CD14-positive monocyte (primary cell): ENCODE data around the gene ZNF630. TPM values are rescaled to one million over a fixed set of nuclear protein-coding genes. Genes with fewer than 3 reads are reported as not detected.

ENCODE experiments used
- DNase-seq, 3 donors: peaks; one replicate each; pipeline ENCODE4 v3.0.0-alpha.2; 2011 to 2022
- H2AFZ ChIP-seq: 2 replicates; pipeline ENCODE4 v1.6.0; 2012; ENCODE audit warnings: mild to moderate bottlenecking, low read depth, low read length, inconsistent platforms; ENCODE audit not compliant: insufficient read depth, poor library complexity, severe bottlenecking
- H3K27ac ChIP-seq, 2 donors: 1 replicate in 1 of 2; 2 replicates in 1 of 2; pipeline ENCODE4 v1.5.1; 2012 to 2013; ENCODE audit warnings: low read length in 2 of 2, control low read depth in 1 of 2, inconsistent platforms in 1 of 2, low read depth in 1 of 2, mild to moderate bottlenecking in 1 of 2
- H3K27me3 ChIP-seq, 2 donors: one replicate each; pipeline versions ENCODE4 v1.6.0 to v1.6.1; 2011 to 2013; ENCODE audit warnings: low read length in 2 of 2; ENCODE audit not compliant: control insufficient read depth in 2 of 2, insufficient read depth in 2 of 2
- H3K36me3 ChIP-seq, 2 donors: replicated peaks in 1 of 2; 1 replicate in 1 of 2; 2 replicates in 1 of 2; pipeline versions ENCODE4 v1.5.1 to v1.6.1; 2012 to 2013; ENCODE audit warnings: low read length in 2 of 2, control low read depth in 1 of 2, inconsistent platforms in 1 of 2, mild to moderate bottlenecking in 1 of 2; ENCODE audit not compliant: insufficient read depth in 2 of 2, control insufficient read depth in 1 of 2
- H3K4me1 ChIP-seq, 2 donors: 1 replicate in 1 of 2; 2 replicates in 1 of 2; pipeline versions ENCODE4 v1.5.1 to v1.6.1; 2012 to 2013; ENCODE audit warnings: low read length in 2 of 2, control low read depth in 1 of 2, inconsistent platforms in 1 of 2, mild to moderate bottlenecking in 1 of 2, moderate library complexity in 1 of 2; ENCODE audit not compliant: insufficient read depth in 2 of 2, control insufficient read depth in 1 of 2
- H3K4me2 ChIP-seq: replicated peaks from 2 replicates; pipeline ENCODE3; 2012; ENCODE audit warnings: low read length, moderate library complexity, mild to moderate bottlenecking; ENCODE audit not compliant: poor library complexity, severe bottlenecking; ENCODE audit errors: extremely low read depth
- H3K4me3 ChIP-seq, 3 experiments: fragments of 200-600 bp in 1 of 3; sonication (generic) in 1 of 3; replicated peaks in 1 of 3; 1 replicate in 2 of 3; 2 replicates in 1 of 3; pipeline ENCODE4 v1.5.1; 2011 to 2013; ENCODE audit warnings: low read length in 3 of 3, mild to moderate bottlenecking in 3 of 3, control low read depth in 2 of 3, low read depth in 2 of 3, inconsistent platforms in 1 of 3, moderate library complexity in 1 of 3
- H3K79me2 ChIP-seq: 2 replicates; pipeline ENCODE4 v1.6.0; 2012; ENCODE audit warnings: mild to moderate bottlenecking, control low read depth, inconsistent platforms, low read length, moderate library complexity; ENCODE audit not compliant: insufficient read depth
- H3K9ac ChIP-seq: 2 replicates; pipeline ENCODE4 v1.6.0; 2017; ENCODE audit warnings: low read length, mild to moderate bottlenecking; ENCODE audit not compliant: insufficient read depth, poor library complexity, severe bottlenecking
- H3K9me3 ChIP-seq, 2 donors: replicated peaks in 1 of 2; 1 replicate in 1 of 2; 2 replicates in 1 of 2; pipeline versions ENCODE4 v1.5.1 to v1.6.1; 2012 to 2013; ENCODE audit warnings: low read length in 2 of 2, control low read depth in 1 of 2; ENCODE audit not compliant: control insufficient read depth in 1 of 2, insufficient read depth in 1 of 2
- H4K20me1 ChIP-seq: 2 replicates; pipeline ENCODE4 v1.6.0; 2012; ENCODE audit warnings: mild to moderate bottlenecking, low read length, control low read depth, moderate library complexity; ENCODE audit not compliant: insufficient read depth
- H3K27ac Mint-ChIP-seq, 7 donors: one replicate each; pipeline ENCODE4 v1.8.0; 2020; ENCODE audit warnings: mild to moderate bottlenecking in 7 of 7, mixed read lengths in 7 of 7, moderate library complexity in 6 of 7, inconsistent platforms in 2 of 7
- H3K27me3 Mint-ChIP-seq, 3 donors: one replicate each; pipeline ENCODE4 v1.8.0; 2021 to 2022; ENCODE audit warnings: low read depth in 3 of 3, mild to moderate bottlenecking in 3 of 3, mixed read lengths in 3 of 3, moderate library complexity in 3 of 3, inconsistent platforms in 1 of 3
- H3K36me3 Mint-ChIP-seq, 2 donors: one replicate each; pipeline ENCODE4 v1.8.0; 2020; ENCODE audit warnings: mixed read lengths in 2 of 2, inconsistent platforms in 1 of 2, mild to moderate bottlenecking in 1 of 2
- H3K4me1 Mint-ChIP-seq: one replicate; pipeline ENCODE4 v1.8.0; 2020; ENCODE audit warnings: mild to moderate bottlenecking, mixed read lengths
- H3K4me3 Mint-ChIP-seq, 2 donors: one replicate each; pipeline ENCODE4 v1.8.0; 2020; ENCODE audit warnings: mild to moderate bottlenecking in 2 of 2, mixed read lengths in 2 of 2, moderate library complexity in 1 of 2
- H3K9me3 Mint-ChIP-seq, 7 donors: one replicate each; pipeline ENCODE4 v1.8.0; 2020 to 2022; ENCODE audit warnings: mixed read lengths in 7 of 7, mild to moderate bottlenecking in 6 of 7, moderate library complexity in 6 of 7, inconsistent platforms in 2 of 7
- WGBS: methylation state at CpG from one replicate; pipeline ENCODE4 v1.1.5; 2013; ENCODE audit warnings: missing lambda C conversion rate; ENCODE audit not compliant: insufficient coverage; 5-methylcytosine and 5-hydroxymethylcytosine counted together
- intact Hi-C, 2 donors: fragments of 100-400 bp; cut with micrococcal nuclease; formaldehyde crosslinking; loops; one replicate each; pipeline versions ENCODE4 v1.15.0 to v1.15.1; 2023
- polyA plus RNA-seq, 3 donors: library from polyadenylated mRNA; depleted of rRNA in 1 of 3; unstranded in 2 of 3; stranded (reverse) in 1 of 3; fragments of 300-500 nt in 2 of 3; fragments of >200 nt in 1 of 3; fragmentation: Illumina TruSeq in 2 of 3; gene quantifications; 1 replicate in 2 of 3; 2 replicates in 1 of 3; pipeline ENCODE4 v1.2.3, GENCODE V29; 2012 to 2021
- TF ChIP-seq, protein P1 (sequence below): fragments of 200-600 bp; IDR thresholded peaks from one replicate; pipeline ENCODE4 v1.8.0; 2022; ENCODE audit warnings: antibody characterized with exemption, mild to moderate bottlenecking

ZNF630 gene
- polyA plus RNA-seq, 3 donors: 0.56 to 1.7 (median 0.87) TPM

DNA sequence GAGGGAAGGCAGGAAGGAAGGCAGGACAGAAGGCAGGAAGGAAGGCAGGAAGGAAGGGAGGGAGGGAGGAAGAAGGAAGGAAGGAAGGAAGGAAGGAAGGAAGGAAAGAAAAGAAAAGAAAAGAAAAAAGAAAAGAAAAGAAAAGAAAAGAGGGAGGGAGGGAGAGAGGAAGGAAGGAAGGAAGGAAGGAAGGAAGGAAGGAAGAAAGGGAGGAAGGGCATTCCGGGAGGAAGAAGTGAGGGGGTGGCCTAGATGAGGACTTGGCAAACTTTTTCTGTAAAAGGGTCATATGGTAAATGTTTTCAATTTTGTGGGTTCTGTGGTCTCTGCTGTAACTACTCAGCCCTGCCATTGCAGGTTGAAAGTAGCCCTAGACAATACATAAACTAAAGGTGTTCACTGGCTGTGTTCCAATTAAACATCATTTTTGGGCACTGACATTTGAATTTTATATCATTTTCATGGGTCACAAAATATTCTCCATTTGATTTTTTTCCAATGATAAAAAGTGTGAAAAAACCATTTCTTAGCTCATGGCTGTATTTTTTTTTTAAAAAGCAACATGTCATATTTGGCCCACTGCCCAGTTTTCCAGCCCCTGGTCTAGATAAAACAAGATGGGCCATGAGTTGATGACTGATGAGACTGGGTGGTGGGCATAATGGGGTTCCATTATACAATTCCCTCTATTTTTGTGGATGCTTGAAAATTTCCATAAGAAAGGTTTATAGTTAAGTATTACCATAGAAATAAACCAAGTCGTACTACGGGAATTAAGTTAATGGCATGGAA lies 3.1 kb downstream of the ZNF630 start:
- no peak overlapping the region for H3K4me3 Mint-ChIP-seq
- Histone ChIP-seq H3K36me3 (no peaks in the 10 kb centered on the region), H3K4me3 (no peak overlapping the region), H3K79me2 (no peaks in the 10 kb centered on the region), H2AFZ (no peak overlapping the region), H3K27ac (no peak overlapping the region), H3K4me1 (peaks cover 7 to 8% of the 10 kb centered on the region in 2 donors), H3K9ac (no peak overlapping the region), H3K4me2 (no peak overlapping the region), H3K9me3 (no peaks in the 10 kb centered on the region), H3K27me3 (no peaks in the 10 kb centered on the region), H4K20me1 (no peaks in the 10 kb centered on the region)
- no peak overlapping the region for H3K27ac Mint-ChIP-seq
- H3K4me1 Mint-ChIP-seq: peaks cover 18% of the 10 kb centered on the region
- no CpG with 5 or more reads among the region's 3 CpGs for WGBS
- peaks cover 0 to 18% (median 11%) of the 10 kb centered on the region in 7 donors for H3K9me3 Mint-ChIP-seq
- peaks cover 0 to 10% (median 4%) of the 10 kb centered on the region in 3 donors for H3K27me3 Mint-ChIP-seq
- TF ChIP-seq, protein P1, sequence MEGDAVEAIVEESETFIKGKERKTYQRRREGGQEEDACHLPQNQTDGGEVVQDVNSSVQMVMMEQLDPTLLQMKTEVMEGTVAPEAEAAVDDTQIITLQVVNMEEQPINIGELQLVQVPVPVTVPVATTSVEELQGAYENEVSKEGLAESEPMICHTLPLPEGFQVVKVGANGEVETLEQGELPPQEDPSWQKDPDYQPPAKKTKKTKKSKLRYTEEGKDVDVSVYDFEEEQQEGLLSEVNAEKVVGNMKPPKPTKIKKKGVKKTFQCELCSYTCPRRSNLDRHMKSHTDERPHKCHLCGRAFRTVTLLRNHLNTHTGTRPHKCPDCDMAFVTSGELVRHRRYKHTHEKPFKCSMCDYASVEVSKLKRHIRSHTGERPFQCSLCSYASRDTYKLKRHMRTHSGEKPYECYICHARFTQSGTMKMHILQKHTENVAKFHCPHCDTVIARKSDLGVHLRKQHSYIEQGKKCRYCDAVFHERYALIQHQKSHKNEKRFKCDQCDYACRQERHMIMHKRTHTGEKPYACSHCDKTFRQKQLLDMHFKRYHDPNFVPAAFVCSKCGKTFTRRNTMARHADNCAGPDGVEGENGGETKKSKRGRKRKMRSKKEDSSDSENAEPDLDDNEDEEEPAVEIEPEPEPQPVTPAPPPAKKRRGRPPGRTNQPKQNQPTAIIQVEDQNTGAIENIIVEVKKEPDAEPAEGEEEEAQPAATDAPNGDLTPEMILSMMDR: no peak
- intact Hi-C loops: no loop called here
- DNase-seq: no peak
- peaks cover 0 to under 1% of the 10 kb centered on the region in 2 donors for H3K36me3 Mint-ChIP-seq

DNA sequence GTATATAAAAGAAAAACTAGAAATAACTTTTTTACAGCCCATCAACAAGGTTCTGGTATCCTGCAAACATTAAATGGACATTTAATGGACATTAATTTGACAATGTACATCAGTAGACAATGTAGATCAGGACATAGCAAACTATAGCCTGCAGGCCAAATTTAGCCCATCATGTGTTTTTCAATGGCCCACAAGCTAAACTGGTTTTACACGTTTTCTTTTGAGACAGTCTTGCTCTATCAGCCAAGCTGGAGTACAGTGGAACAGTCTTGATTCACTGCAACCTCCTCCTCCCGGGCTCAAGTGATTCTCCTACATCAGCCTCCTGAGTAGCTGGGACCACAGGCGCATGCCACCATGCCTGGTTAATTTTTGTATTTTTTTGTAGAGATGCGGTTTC lies 7.2 kb downstream of the ZNF630 start:
- H3K4me3 Mint-ChIP-seq: no peak overlapping the region
- Histone ChIP-seq H3K79me2 (no peaks in the 10 kb centered on the region), H3K27ac (no peak overlapping the region), H4K20me1 (no peaks in the 10 kb centered on the region), H3K9me3 (peaks cover 6 to 28% of the 10 kb centered on the region in 2 donors), H3K4me1 (peaks cover 0 to 3% of the 10 kb centered on the region in 2 donors), H3K9ac (no peak overlapping the region), H2AFZ (no peak overlapping the region), H3K27me3 (no peaks in the 10 kb centered on the region), H3K4me3 (no peak overlapping the region), H3K4me2 (no peak overlapping the region), H3K36me3 (peaks cover 14 to 30% of the 10 kb centered on the region in 2 donors)
- H3K4me1 Mint-ChIP-seq: peaks cover 7% of the 10 kb centered on the region
- intact Hi-C loops: no loop called here
- whole genome bisulfite sequencing: no CpG with 5 or more reads among the region's 4 CpGs
- H3K36me3 Mint-ChIP-seq: peaks cover 20 to 31% of the 10 kb centered on the region in 2 donors
- no peak for DNase-seq
- peaks cover 0 to 4% (median 0%) of the 10 kb centered on the region in 3 donors for H3K27me3 Mint-ChIP-seq
- TF ChIP-seq, protein P1: no peak
- H3K9me3 Mint-ChIP-seq: peaks cover 6 to 39% (median 19%) of the 10 kb centered on the region in 7 donors
- H3K27ac Mint-ChIP-seq: no peak overlapping the region
